ENCODE data around the gene MORC4.

The MORC4 gene

DNA sequence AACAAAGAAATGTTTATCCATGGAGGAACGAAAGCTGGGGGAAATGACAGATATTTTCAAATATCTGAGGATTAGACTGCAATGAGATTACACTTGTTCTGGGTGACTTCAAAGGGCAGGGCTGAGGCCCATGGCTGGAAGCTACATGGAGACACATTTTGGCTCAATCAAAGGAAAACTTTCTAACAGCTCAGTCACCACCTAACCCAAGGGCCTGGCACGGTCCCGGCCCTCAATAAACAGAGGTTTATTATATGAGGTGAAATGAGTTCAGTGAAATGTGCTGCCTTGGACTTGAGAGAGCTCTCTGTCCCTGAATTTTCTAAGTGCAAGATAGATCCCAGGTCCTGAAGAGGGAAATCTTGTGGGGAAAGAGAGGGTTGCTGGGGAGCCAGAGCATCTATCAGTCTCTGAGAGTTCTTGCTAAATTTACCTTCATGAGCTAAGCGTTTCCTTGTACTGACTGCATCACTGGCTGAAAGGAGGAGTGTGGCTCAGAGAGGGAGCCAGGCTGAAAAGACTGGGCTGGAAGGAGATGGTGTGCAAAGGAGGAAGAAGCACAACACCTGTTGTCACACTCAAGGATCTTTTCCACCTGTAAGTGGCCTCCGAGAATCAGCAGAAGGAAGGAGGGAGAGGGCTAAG, 94.8 kb downstream of the MORC4 start:
- no peak for DNase-seq (ENCODE audit: low read depth)

- no peak for DNase-seq (ENCODE audit: low read depth)
These were observed 96.0 kb downstream of the MORC4 start for GRCh38 chrX:106903856-106904528.

- DNase-seq (ENCODE audit: low read depth) = no peak
These were observed 96.7 kb downstream of the MORC4 start, which contains the start of gene RIPPLY1 for GRCh38 chrX:106903291-106903824. Gene RIPPLY1, minus strand, starts transcription at chrX:106903341. Its CDS starts 54 bp downstream, at chrX:106903287.

DNA sequence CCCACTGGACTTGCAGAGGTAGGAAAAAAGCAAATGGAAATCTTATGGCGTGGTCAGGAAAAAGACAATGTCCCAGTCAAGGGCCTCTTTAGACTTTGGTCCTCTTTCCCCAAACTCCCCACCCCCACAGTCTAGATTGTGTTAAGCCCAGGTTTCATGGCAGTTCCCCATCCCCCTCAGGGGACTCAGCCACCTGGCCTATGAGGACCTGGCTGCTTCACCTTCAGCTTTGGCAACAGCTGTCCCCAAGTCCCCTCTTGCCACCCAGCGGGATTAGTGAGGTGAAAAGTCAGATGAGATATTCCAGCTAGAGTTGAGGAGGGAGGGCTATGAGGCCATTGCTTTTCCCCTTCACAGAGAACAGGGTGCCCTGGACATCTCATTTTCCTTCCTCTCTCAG, 97.3 kb downstream of the MORC4 start:
- no peak for DNase-seq (ENCODE audit: low read depth)

DNA sequence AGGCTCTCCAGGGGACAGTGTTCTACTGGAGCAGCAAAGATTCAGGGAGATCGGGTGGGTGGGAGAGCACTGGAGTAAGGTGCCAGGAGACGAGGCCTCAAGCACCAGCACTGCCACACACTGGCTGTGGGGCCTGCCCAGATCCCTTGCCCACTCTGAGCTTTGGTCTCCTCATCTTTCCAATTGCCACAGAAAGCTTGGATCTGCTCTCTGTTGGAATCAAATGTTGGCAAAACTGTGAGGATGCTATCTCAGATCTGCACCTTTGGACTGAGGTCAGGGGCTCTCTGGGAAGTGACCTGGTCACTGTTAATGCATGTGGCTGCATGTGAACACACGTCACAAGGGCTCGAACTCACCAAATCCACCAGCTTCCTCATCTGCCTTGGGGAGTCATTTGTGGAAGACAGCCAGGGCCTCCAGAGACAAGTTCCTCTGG, 98.2 kb downstream of the MORC4 start:
- DNase-seq (ENCODE audit: low read depth) = no peak

GRCh38 chrX:106901341-106901740, 98.7 kb downstream of the MORC4 start:
- DNase-seq (ENCODE audit: low read depth) = no peak

GRCh38 chrX:106899841-106900240, 100.2 kb downstream of the MORC4 start:
- DNase-seq (ENCODE audit: low read depth) = no peak

GRCh38 chrX:106899276-106899675, 100.7 kb downstream of the MORC4 start:
- DNase-seq (ENCODE audit: low read depth) = no peak

DNA sequence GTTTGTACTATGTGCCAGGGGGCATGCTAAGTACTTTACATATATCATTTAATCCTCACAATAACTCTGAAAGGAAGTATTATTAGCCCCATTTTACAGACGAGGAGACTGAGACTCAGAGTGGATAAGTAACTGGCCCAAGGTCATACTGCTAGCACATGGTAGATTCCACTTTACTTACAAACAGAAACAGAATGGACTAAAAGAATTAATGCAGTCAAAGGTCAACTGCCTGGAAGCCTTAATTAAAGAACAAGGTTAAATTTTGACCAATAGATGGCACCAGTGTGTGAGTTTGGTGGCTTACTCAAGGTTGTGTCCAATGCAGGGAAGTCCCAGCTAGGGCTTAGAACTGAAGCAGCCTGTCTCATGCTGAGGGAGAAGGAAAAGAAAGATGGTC, 101.5 kb downstream of the MORC4 start:
- DNase-seq (ENCODE audit: low read depth) = no peak

DNA sequence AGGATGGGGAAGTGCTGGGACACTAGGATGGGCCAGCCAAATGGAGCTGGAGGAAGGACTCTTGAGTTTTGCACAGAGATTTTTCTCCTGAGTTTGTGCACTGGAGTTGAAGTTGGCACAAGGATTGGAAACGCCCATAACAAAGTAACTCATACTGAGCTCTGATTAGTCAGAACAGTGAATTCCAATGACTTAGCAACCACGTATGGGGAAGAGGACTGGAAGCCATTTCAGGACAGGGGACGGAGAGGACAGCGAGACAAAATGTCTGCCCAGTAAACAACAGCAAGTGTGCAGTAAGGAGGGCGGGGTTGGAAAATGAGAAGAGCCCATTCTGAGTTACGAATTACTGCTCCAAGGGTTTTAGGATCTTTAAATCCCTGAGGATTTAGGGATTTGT, 102.8 kb downstream of the MORC4 start:
- DNase-seq (ENCODE audit: low read depth) = no peak

DNA sequence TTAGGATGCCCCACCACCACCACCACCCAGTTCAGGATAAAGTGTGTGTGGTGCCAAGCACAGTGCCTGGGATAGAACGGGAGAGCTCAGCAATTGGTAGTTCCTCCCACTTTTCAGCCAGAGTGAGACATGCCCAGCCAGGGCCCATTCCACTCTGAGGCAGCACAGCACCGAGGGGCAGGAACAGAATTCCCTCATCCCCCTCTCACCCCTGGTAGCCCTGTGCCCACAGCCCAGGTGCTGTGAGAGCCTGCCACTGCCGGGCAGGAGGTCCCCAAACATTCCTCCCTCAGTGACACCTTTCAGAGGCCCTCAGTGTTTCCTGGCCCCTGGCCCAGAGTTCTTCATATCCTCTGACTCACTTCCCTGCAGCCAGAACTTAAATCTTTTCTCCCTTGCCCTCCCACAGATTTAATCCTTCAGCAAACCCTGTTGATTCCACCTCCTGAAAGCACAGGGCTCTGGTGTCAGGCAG, 105.0 kb downstream of the MORC4 start:
- DNase-seq (ENCODE audit: low read depth) = no peak

- DNase-seq (ENCODE audit: low read depth) = peak; percentile 16
These were observed 105.6 kb downstream of the MORC4 start for GRCh38 chrX:106894392-106894909.

GRCh38 chrX:106891762-106892460, 108.1 kb downstream of the MORC4 start:
- no peak for DNase-seq (ENCODE audit: low read depth)

Measured in stimulated activated CD4-positive, alpha-beta T cell treated with anti-CD3 and anti-CD28 coated beads, Interleukin-2, amount 100 ng/mL, for 4 hours (primary cell).